SK-N-SH (cell line): ENCODE measurements around the gene PCIF1. TPM values are rescaled to one million over a fixed set of nuclear protein-coding genes. Genes with fewer than 3 reads are reported as not detected.

Source experiments
- CTCF ChIA-PET: fragments of 300-600, 350-600 bp; formaldehyde crosslinking; extraction: SDS; loops from one replicate; lab custom pipeline; 2021; lab: Yijun Ruan, JAX
- POLR2A ChIA-PET: fragments of 350-600 bp; sonication (Branson Sonifier 250); formaldehyde crosslinking; extraction: SDS; loops from one replicate; lab custom pipeline; 2020; ENCODE audit warnings: antibody characterized with exemption, inconsistent platforms; lab: Yijun Ruan, JAX
- DNase-seq: peaks from one replicate; pipeline ENCODE4 v3.0.0; 2012
- H2AFZ ChIP-seq: fragments of 200-600 bp; sonication (generic); 2 replicates; pipeline ENCODE4 v1.8.1; 2016; ENCODE audit warnings: antibody characterized with exemption, mild to moderate bottlenecking, low read depth
- H3F3A ChIP-seq: fragments of 200-600 bp; sonication (generic); replicated peaks from 2 replicates; pipeline ENCODE3; 2016; ENCODE audit warnings: antibody characterized with exemption, mild to moderate bottlenecking; ENCODE audit not compliant: insufficient read depth
- H3K27ac ChIP-seq, 2 experiments: fragments of 200-500 bp in 1 of 2; fragments of 200-600 bp in 1 of 2; sonication (Bioruptor generic) in 1 of 2; sonication (generic), shearing (Covaris generic) in 1 of 2; 2 replicates each; pipeline versions ENCODE4 v1.5.1 to v1.6.1; 2014 to 2016; ENCODE audit warnings: low read depth in 2 of 2, inconsistent platforms in 1 of 2, low read length in 1 of 2, mild to moderate bottlenecking in 1 of 2, mixed read lengths in 1 of 2
- H3K27me3 ChIP-seq: fragments of 200-600 bp; sonication (generic), shearing (Covaris generic); 2 replicates; pipeline ENCODE4 v1.6.1; 2016; ENCODE audit warnings: mixed run types; ENCODE audit not compliant: insufficient read depth
- H3K36me3 ChIP-seq, 2 experiments: fragments of 200-500 bp in 1 of 2; fragments of 200-600 bp in 1 of 2; sonication (Bioruptor generic) in 1 of 2; sonication (generic) in 1 of 2; replicated peaks in 1 of 2; 2 replicates each; pipeline versions ENCODE3 to v1.5.1; 2014 to 2016; ENCODE audit warnings: low read length in 1 of 2, mild to moderate bottlenecking in 1 of 2; ENCODE audit not compliant: insufficient read depth in 2 of 2, control insufficient read depth in 1 of 2
- H3K4me1 ChIP-seq, 2 experiments: fragments of 200-500 bp in 1 of 2; fragments of 200-600 bp in 1 of 2; sonication (Bioruptor generic) in 1 of 2; sonication (generic), shearing (Covaris generic) in 1 of 2; 2 replicates each; pipeline versions ENCODE4 v1.5.1 to v1.6.1; 2014 to 2016; ENCODE audit warnings: low read depth in 1 of 2, low read length in 1 of 2, mixed run types in 1 of 2; ENCODE audit not compliant: insufficient read depth in 2 of 2, control insufficient read depth in 1 of 2
- H3K4me2 ChIP-seq: fragments of 200-600 bp; sonication (generic), shearing (Covaris generic); 2 replicates; pipeline ENCODE4 v1.6.1; 2017; ENCODE audit warnings: mixed run types
- H3K4me3 ChIP-seq, 2 experiments: fragments of 200-500 bp in 1 of 2; fragments of 200-600 bp in 1 of 2; sonication (Bioruptor generic) in 1 of 2; sonication (generic), shearing (Covaris generic) in 1 of 2; 2 replicates each; pipeline versions ENCODE4 v1.5.1 to v1.8.1; 2014 to 2016; ENCODE audit warnings: low read depth in 2 of 2, inconsistent platforms in 1 of 2, low read length in 1 of 2, mild to moderate bottlenecking in 1 of 2, mixed read lengths in 1 of 2, moderate library complexity in 1 of 2
- H3K79me2 ChIP-seq: fragments of 200-600 bp; sonication (generic); 2 replicates; pipeline ENCODE4 v1.8.1; 2017; ENCODE audit warnings: mild to moderate bottlenecking; ENCODE audit not compliant: insufficient read depth
- H3K9ac ChIP-seq: fragments of 200-600 bp; sonication (generic); 2 replicates; pipeline ENCODE4 v1.6.1; 2017; ENCODE audit warnings: mixed run types
- H3K9me2 ChIP-seq: fragments of 200-600 bp; sonication (generic); 2 replicates; pipeline ENCODE4 v1.6.1; 2017; ENCODE audit warnings: mixed run types
- H3K9me3 ChIP-seq: fragments of 200-600 bp; sonication (generic); 2 replicates; pipeline ENCODE4 v1.6.1; 2017; ENCODE audit warnings: mixed run types, mild to moderate bottlenecking, moderate library complexity
- H4K20me1 ChIP-seq: fragments of 200-600 bp; sonication (generic); 2 replicates; pipeline ENCODE4 v1.6.1; 2017; ENCODE audit warnings: mild to moderate bottlenecking, mixed run types; ENCODE audit not compliant: insufficient read depth
- EP300 ChIP-seq, 2 experiments: IDR thresholded peaks; 2 replicates each; pipeline versions ENCODE4 v1.4.0 to v1.6.1; 2012; ENCODE audit warnings: borderline replicate concordance in 1 of 2, low read depth in 1 of 2, low read length in 1 of 2
- EZH2phosphoT487 ChIP-seq: fragments of 200-600 bp; sonication (generic); IDR thresholded peaks from 2 replicates; pipeline ENCODE4 v1.6.1; 2017; ENCODE audit warnings: low read depth, mixed run types, mild to moderate bottlenecking, antibody characterized with exemption, moderate library complexity, borderline replicate concordance
- FOSL2 ChIP-seq: IDR thresholded peaks from 2 replicates; pipeline ENCODE4 v1.4.0; 2012; ENCODE audit warnings: low read depth, mild to moderate bottlenecking, moderate library complexity, borderline replicate concordance
- FOXM1 ChIP-seq: IDR thresholded peaks from 2 replicates; pipeline ENCODE4 v1.4.0; 2012; ENCODE audit warnings: low read depth, mild to moderate bottlenecking
- GABPA ChIP-seq: IDR thresholded peaks from 2 replicates; pipeline ENCODE4 v1.4.0; 2012; ENCODE audit warnings: low read depth, mild to moderate bottlenecking
- IRF3 ChIP-seq: fragments of 150-350 bp; IDR thresholded peaks from 2 replicates; pipeline ENCODE4 v1.6.1; 2016; ENCODE audit warnings: mild to moderate bottlenecking, low read depth, low read length
- MAX ChIP-seq: IDR thresholded peaks from 2 replicates; pipeline ENCODE4 v1.4.0; 2012; ENCODE audit warnings: low read depth
- NFIC ChIP-seq: IDR thresholded peaks from 2 replicates; pipeline ENCODE4 v1.4.0; 2012; ENCODE audit warnings: borderline replicate concordance
- NRF1 ChIP-seq: IDR thresholded peaks from 2 replicates; pipeline ENCODE4 v1.6.1; 2012; ENCODE audit warnings: low read depth, mild to moderate bottlenecking, low read length
- RAD21 ChIP-seq: IDR thresholded peaks from 2 replicates; pipeline ENCODE4 v1.6.1; 2012; ENCODE audit warnings: mild to moderate bottlenecking, low read length
- RCOR1 ChIP-seq: fragments of 150-350 bp; IDR thresholded peaks from 2 replicates; pipeline ENCODE4 v1.6.1; 2017; ENCODE audit warnings: antibody characterized with exemption, low read length
- RXRA ChIP-seq: IDR thresholded peaks from 2 replicates; pipeline ENCODE4 v1.4.0; 2012; ENCODE audit warnings: low read depth, mild to moderate bottlenecking, borderline replicate concordance
- SMC3 ChIP-seq: IDR thresholded peaks from 2 replicates; pipeline ENCODE4 v1.6.1; 2012; ENCODE audit warnings: low read depth, low read length, improper control_type of control experiment
- TAF1 ChIP-seq: IDR thresholded peaks from 2 replicates; pipeline ENCODE4 v1.6.1; 2012; ENCODE audit warnings: low read depth, mild to moderate bottlenecking, low read length, moderate library complexity, borderline replicate concordance
- TEAD4 ChIP-seq: IDR thresholded peaks from 2 replicates; pipeline ENCODE4 v1.4.0; 2012; ENCODE audit warnings: mild to moderate bottlenecking, borderline replicate concordance; ENCODE audit not compliant: insufficient read depth
- WGBS: methylation state at CpG from one replicate; pipeline ENCODE4 v1.1.6; 2017; ENCODE audit warnings: low lambda C conversion rate; 5-methylcytosine and 5-hydroxymethylcytosine counted together
- polyA plus RNA-seq, 3 experiments: library from polyadenylated mRNA; depleted of rRNA; stranded (reverse); fragments of >200 nt; gene quantifications; 2 replicates each; pipeline ENCODE4 v1.2.3, GENCODE V29; 2012
- TF ChIP-seq, protein P1 (sequence below): IDR thresholded peaks from 2 replicates; pipeline ENCODE4 v1.6.1; 2012; ENCODE audit warnings: mild to moderate bottlenecking, low read depth, low read length, moderate library complexity
- TF ChIP-seq, protein P2 (sequence below): fragments of 200-600 bp; sonication (generic); IDR thresholded peaks from 2 replicates; pipeline ENCODE4 v1.6.1; 2017; ENCODE audit warnings: antibody characterized with exemption, mild to moderate bottlenecking, moderate library complexity

Gene PCIF1
- polyA plus RNA-seq, 1 of the 3 experiments (the other 2 are of a cell fraction) = 23.1 TPM

GRCh38 chr20:45975686-45976085, 41.2 kb downstream of the PCIF1 start:
- POLR2A ChIA-PET = no interaction called here
- H4K20me1 ChIP-seq = no peaks in the 10 kb centered on the region
- H3K9me3 ChIP-seq = no peaks in the 10 kb centered on the region
- no peaks in the 10 kb centered on the region for H3K27me3 ChIP-seq
- H3K9me2 ChIP-seq = no peaks in the 10 kb centered on the region
- no peak for TF ChIP-seq NFIC
- TF ChIP-seq FOXM1 = no peak
- TF ChIP-seq SMC3 = no peak
- TF ChIP-seq EP300 (IDR thresholded peaks at IDR 0.05; ENCODE audit: borderline replicate concordance in 1 of 2, low read depth in 1 of 2, low read length in 1 of 2) = no peak
- no peak for TF ChIP-seq MAX
- TF ChIP-seq RXRA = no peak
- TF ChIP-seq RAD21 = no peak
- no peak for TF ChIP-seq TEAD4
- TF ChIP-seq IRF3 = no peak
- TF ChIP-seq EZH2phosphoT487 = no peak
- no peak for TF ChIP-seq GABPA
- H3K9ac ChIP-seq = no peak overlapping the region
- H3F3A ChIP-seq = peaks cover 8% of the 10 kb centered on the region
- H3K36me3 ChIP-seq = no peaks in the 10 kb centered on the region
- no peak overlapping the region for H3K27ac ChIP-seq
- H3K4me2 ChIP-seq = no peak overlapping the region
- CTCF ChIA-PET = interaction anchor here (8.7 kb wide), 1 partner anchor 11 kb away, joined by 60 read pairs; no protein-coding TSS in a partner anchor
- H3K79me2 ChIP-seq = peaks cover 9% of the 10 kb centered on the region
- H3K4me3 ChIP-seq = no peak overlapping the region
- DNase-seq = no peak
- H2AFZ ChIP-seq = no peak overlapping the region
- WGBS = 77% methylated on average over 11 of the region's 11 CpGs
- peaks cover 0 to 5% of the 10 kb centered on the region in 2 experiments; a peak in 1 of 4 replicates for H3K4me1 ChIP-seq

DNA sequence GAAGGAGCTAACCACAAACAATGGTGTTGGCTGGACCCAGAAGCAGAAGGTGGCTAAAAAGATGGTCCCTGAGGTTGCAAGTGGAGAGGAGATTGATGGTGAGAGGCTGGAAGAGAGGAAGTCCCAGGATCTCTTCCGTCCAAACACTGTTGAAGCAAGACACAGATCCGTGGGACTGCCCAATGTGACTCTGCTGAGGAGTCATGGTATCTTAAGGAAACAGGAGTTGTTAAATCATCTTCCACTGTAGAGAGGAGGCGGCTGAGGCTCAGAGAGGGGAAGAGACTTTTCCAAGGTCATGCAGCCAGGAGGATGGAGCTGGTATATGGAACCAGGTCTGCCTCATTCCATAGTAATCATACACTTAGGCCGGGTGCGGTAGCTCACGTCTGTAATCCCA, 41.6 kb downstream of the PCIF1 start:
- TF ChIP-seq RCOR1 = no peak
- TF ChIP-seq FOSL2 = no peak
- TF ChIP-seq, protein P1, sequence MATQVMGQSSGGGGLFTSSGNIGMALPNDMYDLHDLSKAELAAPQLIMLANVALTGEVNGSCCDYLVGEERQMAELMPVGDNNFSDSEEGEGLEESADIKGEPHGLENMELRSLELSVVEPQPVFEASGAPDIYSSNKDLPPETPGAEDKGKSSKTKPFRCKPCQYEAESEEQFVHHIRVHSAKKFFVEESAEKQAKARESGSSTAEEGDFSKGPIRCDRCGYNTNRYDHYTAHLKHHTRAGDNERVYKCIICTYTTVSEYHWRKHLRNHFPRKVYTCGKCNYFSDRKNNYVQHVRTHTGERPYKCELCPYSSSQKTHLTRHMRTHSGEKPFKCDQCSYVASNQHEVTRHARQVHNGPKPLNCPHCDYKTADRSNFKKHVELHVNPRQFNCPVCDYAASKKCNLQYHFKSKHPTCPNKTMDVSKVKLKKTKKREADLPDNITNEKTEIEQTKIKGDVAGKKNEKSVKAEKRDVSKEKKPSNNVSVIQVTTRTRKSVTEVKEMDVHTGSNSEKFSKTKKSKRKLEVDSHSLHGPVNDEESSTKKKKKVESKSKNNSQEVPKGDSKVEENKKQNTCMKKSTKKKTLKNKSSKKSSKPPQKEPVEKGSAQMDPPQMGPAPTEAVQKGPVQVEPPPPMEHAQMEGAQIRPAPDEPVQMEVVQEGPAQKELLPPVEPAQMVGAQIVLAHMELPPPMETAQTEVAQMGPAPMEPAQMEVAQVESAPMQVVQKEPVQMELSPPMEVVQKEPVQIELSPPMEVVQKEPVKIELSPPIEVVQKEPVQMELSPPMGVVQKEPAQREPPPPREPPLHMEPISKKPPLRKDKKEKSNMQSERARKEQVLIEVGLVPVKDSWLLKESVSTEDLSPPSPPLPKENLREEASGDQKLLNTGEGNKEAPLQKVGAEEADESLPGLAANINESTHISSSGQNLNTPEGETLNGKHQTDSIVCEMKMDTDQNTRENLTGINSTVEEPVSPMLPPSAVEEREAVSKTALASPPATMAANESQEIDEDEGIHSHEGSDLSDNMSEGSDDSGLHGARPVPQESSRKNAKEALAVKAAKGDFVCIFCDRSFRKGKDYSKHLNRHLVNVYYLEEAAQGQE = no peak
- no peak for TF ChIP-seq IRF3
- no peak for TF ChIP-seq NRF1
- TF ChIP-seq TAF1 = no peak
- no peak for TF ChIP-seq FOXM1
- TF ChIP-seq, protein P2, sequence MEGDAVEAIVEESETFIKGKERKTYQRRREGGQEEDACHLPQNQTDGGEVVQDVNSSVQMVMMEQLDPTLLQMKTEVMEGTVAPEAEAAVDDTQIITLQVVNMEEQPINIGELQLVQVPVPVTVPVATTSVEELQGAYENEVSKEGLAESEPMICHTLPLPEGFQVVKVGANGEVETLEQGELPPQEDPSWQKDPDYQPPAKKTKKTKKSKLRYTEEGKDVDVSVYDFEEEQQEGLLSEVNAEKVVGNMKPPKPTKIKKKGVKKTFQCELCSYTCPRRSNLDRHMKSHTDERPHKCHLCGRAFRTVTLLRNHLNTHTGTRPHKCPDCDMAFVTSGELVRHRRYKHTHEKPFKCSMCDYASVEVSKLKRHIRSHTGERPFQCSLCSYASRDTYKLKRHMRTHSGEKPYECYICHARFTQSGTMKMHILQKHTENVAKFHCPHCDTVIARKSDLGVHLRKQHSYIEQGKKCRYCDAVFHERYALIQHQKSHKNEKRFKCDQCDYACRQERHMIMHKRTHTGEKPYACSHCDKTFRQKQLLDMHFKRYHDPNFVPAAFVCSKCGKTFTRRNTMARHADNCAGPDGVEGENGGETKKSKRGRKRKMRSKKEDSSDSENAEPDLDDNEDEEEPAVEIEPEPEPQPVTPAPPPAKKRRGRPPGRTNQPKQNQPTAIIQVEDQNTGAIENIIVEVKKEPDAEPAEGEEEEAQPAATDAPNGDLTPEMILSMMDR = no peak
- TF ChIP-seq RAD21 = no peak
- H3K27me3 ChIP-seq = no peaks in the 10 kb centered on the region
- H3K36me3 ChIP-seq = no peaks in the 10 kb centered on the region
- WGBS = 91% methylated on average over 6 of the region's 6 CpGs
- no peak overlapping the region for H3K9ac ChIP-seq
- H4K20me1 ChIP-seq = no peaks in the 10 kb centered on the region
- H3K9me2 ChIP-seq = no peaks in the 10 kb centered on the region
- H3K4me2 ChIP-seq = no peak overlapping the region
- ChIA-PET CTCF (interaction anchor here (8.7 kb wide), 1 partner anchor 11 kb away, joined by 60 read pairs; no protein-coding TSS in a partner anchor), POLR2A (no interaction called here)
- H3K79me2 ChIP-seq = peaks cover 5% of the 10 kb centered on the region
- no peaks in the 10 kb centered on the region for H3K9me3 ChIP-seq
- no peak for DNase-seq
- peaks cover 4% of the 10 kb centered on the region for H3F3A ChIP-seq
- H3K4me3 ChIP-seq = no peak overlapping the region
- no peak overlapping the region for H2AFZ ChIP-seq
- H3K4me1 ChIP-seq = peaks cover 0 to 4% of the 10 kb centered on the region in 2 experiments; a peak in 1 of 4 replicates
- H3K27ac ChIP-seq = no peak overlapping the region
